Stimulated activated CD4-positive, alpha-beta T cell treated with anti-CD3 and anti-CD28 coated beads, Interleukin-1b, Interleukin-23, amount 100 ng/mL, for 1 hour (primary cell): Measurements from ENCODE around the gene SNAPIN.
"Not testable (repeated sequence)": the region's sequence is repeated elsewhere in the genome, so short reads cannot be mapped to it uniquely, and the experiment has no call there.

ENCODE experiments used
- DNase-seq, 2 donors: peaks; one replicate each; pipeline ENCODE4 v3.0.0-alpha.2; 2020; ENCODE audit warnings: low read depth in 2 of 2

Gene SNAPIN

DNA sequence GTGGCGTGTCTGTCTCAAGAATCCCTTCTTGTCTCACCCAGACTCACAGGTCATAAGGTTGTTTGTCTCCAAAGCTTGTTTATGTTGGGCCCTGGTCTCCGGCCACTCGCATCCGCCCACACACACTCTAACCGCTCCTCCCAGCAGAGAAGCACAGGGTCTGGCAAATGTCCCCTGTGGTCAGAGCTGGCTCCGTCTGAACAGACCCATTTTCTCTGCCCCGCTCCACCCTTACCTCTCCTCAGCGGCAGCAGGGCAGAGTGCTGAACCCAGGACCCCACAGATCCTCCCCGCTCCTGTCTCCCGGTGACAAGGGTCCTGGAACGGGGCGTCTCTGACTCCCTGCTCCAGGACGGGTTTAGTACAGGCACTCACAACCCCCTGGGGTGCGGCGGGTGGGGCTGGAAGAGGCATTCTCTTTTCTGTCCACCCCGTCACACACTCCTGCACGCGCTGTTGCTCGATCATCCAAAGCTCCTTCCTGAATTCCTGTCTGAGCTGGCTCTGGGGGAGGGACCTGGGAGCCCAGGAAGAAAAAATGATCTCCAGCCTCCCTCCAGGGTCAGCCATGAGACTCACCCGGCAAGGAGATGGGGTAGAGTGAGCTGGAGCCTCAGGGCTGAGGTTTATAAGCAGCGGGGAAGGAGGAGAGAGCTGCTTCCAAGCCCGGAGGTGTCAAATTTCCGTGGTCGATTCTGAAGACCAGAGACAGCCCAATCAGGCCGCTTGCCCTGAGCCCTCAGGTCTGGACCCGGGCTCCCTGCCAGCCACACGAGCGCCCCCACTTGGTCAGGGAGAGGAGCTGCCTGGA lies 31.4 kb upstream of the SNAPIN start, which contains the start of gene S100A13:
Gene S100A13, minus strand, starts transcription at position 602 of the 811 bp plus-strand sequence. CDS start 1,033 bp downstream, outside the sequence.
- no peak for DNase-seq

DNA sequence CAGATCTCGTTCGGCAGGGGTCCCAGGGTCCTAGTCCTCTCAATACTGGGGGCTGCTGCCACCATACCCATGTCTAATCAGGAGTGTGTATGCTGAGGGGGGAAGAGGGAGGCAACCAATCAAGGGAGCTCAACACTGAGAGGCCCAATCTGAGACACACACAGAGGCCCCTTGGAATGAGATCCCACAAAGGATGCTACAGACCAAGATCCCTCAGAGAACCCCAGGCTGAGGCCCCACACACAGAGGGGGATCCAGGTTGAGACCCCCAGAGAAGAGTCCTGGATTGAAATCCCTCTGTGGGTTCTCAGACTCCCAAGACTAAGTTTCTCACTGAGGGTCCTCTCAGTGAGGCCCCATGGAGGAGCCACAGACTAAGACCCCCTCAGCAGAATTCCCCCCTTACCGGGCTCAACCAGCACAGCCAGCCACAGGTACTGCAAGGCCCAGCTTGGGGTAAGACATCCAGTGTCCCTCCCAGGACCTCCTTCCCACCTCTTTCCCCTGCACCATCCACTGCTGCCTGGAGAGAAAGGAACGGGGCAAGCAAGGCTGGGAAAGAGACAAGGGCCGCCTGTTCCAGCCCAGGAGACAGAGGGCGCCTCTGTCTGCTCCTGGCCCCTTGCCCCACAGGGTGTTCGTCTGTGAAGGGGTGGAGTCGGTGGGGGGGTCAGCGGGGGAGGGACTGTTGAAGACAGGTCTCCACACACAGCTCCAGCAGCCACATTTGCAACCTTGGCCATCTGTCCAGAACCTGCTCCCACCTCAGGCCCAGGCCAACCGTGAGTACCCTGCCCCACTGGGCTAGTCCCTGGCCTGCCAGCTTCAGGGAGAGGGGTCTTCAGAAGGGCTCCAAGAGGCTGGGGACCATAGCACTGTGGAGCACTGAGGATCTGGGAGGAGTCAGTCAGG lies 30.5 kb upstream of the SNAPIN start, which contains the start of gene S100A1:
Gene S100A1, plus strand, starts transcription at position 720 of the 912 bp plus-strand sequence. CDS start 2,088 bp downstream, outside the sequence.
- DNase-seq = no peak

DNA sequence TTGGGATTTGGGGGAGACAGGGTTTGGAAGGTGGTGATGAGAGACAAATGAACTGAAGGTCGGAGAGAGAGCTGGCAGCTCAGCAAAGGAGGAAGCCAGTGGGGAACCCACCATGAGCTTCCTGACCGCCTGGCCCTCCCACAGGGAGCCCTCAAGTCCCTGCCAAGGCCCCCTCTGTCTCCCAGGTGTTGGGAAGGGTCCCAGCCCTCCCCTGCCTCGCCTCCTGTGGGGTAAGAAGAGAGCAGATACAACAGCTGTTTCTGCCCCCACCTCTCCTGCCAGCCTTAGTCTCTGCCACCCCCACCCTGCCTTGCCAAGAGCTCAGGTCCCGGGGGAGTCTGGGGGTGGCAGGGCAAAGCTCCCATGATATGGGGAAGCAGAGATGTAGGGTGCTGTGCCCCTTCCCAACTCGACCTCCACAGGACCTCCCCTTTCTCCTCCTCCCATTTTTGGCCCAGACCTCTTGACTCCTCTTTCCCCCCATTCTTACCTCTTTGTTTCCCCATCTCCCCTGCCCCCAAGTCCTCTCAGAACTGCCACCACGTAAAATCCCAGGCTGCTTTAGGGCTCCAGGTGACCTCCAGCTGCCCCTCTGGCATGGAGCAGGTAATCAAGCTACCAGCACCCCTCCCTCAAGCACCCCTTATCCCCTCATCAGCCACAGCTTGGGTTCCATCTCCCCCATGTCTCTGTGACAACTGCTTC lies 29.7 kb upstream of the SNAPIN start:
- DNase-seq = no peak

DNA sequence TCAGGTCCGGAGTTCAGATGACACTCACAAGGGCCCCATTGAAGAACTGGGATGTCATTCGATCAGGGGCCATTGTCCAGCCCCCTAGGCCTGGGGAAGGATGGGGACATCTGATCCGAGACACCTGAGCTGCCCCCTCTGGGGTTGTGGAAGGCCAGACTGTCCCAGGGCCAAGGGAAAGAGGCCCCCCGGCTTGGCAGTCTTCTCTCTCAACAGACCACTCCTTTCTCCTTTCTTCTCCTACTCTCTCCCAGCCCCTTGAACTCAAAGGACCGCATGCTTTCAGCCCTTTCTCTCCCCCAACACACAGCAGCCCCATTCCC lies 29.2 kb upstream of the SNAPIN start:
- DNase-seq = no peak

DNA sequence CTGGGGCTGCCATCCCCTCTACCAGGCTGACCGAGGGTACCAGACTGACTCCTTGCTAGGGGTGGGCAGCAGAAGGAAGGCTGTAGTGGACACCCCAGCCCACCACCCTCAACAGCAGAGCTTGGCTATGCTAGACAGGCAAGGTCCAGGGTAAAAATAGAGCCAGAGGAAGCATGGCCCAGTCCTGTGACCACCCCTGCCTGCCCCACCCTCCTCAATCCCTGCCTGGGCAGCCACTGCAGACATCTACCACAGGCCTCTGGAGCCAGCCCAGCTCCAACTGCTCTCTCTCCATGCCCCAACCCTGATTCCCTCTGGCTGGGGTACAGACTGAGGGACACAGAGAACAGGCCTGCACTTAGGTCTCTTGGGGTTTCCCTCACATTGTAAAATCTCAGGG lies 28.5 kb upstream of the SNAPIN start:
- DNase-seq = no peak

DNA sequence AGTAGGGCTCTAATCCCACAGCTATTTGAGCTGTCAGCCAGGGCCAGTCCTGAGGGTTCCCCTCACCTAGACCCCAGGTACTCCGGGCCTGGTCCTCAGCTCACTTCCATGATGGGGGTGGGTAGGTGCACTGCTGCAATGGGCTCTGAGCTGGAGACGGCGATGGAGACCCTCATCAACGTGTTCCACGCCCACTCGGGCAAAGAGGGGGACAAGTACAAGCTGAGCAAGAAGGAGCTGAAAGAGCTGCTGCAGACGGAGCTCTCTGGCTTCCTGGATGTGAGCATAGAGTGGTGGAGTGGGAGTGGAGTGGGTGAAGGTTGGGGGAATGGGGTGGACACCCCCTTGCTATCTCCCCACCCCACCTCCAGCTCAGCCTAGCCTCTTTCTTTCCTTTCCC lies 28.1 kb upstream of the SNAPIN start:
- DNase-seq = no peak

DNA sequence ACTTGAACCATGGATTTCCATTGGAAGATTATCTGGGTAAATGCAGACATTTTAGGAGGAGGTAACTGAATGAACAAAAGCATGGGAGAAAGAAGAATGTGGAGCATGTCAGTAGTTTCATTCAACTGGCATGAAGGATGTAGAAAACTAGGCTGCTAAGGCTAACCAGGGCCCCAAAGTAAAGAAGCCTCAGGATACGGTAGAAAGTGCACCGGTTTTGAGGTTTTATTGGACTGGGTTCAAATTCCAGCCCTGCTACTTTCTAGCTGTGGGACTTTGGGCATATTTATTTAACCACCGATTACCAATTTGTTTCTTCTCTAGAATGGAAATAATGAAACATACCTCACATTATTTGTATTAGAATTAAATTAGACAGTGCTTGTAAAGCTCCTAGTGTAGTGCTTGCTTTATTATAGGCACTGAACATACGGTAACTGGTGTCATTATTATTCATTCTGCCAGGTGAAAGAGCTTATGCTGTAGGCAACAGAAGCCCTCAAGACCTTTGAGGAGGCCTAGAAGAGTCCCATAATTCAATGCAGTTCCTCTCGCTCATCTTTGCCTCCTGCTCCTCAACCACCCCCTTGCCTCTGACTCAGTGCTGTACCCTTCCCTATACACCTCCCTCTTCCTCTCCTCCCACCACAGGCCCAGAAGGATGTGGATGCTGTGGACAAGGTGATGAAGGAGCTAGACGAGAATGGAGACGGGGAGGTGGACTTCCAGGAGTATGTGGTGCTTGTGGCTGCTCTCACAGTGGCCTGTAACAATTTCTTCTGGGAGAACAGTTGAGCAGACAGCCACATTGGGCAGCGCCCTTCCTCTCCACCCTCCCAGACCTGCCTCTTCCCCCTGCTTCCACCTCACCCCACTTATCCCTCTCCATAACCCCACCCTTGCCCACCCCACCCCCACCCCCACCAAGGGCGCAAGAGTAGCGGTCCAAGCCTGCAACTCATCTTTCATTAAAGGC lies 27.2 kb upstream of the SNAPIN start:
- no peak for DNase-seq

DNA sequence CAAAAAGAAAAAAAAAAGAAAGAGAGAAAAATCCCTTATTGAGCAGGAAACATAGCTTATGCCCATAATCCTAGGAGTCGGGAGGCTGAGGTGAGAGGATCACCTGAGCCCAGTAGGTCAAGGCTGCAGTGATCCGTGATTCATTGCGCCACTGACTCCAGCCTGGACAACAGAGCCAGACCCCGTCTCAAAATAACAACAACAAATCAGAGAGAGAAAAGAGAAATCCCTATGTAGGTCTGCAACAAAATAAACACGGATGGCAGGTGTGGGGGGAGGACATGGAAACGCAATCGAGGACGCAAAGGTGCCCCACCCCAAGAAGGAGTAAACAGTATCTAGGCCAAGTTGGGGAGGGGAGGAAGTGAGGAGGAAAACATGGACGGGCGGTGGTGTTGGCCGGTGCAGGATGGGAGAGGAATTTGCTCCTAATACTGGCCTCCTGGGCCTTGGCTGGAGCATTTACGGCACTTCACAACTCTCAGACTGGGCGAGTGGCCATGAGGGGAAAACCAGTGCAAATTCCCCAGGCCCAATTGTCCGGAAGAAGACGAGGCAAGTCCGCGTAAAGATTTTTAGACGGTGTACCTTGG lies 25.2 kb upstream of the SNAPIN start:
- no peak for DNase-seq

DNA sequence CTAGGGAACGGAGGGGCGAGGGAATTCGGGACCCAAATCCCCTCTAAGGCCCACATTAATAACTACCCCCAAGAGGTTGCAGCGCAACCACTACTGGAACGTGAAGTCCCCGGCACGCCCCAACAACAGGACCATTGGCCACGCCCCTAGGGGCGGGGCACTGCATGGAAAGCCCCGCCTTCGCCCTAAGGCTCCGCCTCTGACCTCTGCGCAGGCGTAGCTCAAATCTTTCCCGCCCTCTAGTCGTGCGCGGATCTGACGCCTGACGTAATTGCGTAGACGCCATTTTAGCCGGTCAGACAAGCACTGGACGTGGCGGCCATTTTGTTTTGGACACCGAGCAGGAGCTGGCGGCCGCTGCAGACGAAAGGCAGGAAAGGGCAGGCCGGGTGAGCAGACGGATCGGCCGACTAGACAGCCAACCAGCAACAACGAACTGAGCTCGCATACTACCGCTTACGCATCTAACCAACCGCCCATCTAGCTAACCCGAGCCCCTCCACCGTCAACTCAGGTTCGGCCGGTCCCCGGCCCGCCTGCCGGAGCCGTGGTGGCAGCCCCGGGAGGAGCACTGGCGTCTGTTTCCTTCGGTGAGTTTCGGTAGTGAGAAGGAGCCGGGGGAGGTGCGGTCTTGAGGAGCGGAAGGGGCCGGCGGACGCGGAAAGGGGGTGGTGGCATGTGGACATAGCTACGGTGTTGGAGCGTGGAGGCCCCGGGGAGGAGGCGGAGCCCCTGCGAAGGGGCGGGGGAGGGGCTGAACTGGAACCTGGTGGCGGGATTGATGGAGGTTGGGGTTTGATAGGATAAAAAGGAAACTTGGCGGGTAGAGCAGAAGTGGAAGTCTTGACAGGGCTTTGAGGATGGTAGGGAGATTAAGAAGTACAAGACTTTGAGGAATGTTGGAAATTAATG lies 24.5 kb upstream of the SNAPIN start, which contains the start of gene CHTOP:
Gene CHTOP, plus strand, starts transcription at position 313 of the 912 bp plus-strand sequence. CDS start 2,523 bp downstream, outside the sequence.
- DNase-seq = peak; percentile 94 to 95

DNA sequence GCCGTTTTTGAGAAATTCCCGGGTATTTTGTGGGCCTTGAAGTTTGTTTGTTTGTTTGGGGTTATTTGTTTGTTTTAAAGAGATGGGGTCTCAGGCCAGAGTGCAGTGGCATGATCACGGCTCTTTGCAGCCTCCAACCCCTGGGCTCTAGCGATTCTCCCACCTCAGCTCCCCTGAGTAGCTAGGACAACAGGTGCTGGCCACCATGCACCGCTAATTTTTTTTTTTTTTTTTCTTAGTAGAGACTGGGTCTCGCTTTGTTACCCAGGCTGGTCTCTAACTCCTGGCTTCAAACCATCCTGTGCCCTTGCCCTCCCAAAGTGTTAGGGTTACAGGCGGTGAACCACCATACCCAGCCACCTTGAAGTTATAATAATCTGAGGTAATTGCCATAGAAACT lies 22.6 kb upstream of the SNAPIN start:
- DNase-seq = no peak

DNA sequence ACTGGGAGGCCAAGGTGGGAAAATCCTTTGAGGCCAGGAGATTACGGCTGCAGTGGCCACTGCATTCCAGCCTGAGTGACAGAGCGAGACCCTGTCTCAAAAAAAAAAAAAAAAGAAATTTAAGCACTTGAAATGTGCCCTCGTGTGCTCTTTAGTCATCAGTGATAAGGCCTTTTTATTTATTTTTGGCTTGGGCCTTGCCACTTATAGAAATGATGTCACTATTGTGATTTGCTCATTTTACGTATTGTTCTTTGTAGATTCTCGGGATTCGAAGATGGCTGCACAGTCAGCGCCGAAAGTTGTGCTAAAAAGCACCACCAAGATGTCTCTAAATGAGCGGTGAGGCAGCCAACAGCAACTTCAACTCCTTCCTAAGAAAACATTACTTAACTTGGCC lies 22.2 kb upstream of the SNAPIN start:
- no peak for DNase-seq

DNA sequence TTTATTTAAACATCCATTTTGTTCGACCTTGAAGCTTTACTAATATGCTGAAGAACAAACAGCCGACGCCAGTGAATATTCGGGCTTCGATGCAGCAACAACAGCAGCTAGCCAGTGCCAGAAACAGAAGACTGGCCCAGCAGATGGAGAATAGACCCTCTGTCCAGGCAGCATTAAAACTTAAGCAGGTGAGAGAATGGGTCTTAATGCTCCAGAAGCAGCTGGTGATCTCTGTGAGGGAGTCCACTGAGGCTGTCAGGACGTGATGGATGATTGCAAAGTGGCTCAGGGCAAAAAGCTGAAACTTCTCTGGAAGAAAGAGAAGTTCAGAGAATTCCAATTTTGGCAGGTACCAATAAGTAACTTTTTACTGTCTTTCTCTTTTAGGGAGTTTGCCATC lies 20.2 kb upstream of the SNAPIN start:
- no peak for DNase-seq

DNA sequence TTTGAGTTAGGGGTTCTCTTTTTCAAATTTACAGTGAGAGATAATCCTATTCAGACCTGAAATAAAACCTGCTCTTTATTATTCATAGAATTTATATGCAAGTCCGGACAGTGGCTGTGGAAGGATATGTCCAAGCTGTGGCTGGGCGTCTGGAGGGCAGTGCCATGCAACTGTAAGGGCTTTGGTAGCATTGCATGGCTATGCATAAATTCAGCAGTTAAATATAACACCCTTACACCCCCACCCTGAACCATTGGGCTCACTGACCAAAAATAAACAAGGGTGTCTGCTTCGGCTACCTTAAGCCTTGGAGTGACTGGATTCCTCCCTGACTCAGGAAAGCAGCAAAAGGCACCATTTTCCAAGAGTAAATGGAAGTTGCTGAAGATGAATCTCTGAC lies 19.2 kb upstream of the SNAPIN start:
- no peak for DNase-seq

DNA sequence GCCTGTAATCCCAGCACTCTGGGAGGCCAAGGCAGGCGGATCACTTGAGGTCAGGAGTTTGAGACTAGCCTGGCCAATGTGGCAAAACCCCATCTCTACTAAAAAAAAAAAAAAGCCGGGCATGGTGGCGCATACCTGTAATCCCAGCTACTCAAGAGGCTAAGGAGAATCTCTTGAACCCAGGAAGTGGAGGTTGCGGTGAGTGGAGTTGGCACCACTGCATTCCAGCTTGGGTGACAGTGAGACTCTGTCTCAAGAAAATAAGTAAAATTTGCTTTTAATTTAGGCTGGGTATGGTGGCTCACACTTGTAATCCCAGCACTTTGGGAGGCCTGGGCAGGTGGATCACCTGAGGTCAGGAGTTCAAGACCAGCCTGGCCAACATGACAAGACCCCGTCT lies 18.3 kb upstream of the SNAPIN start:
- not testable (repeated sequence) for DNase-seq

DNA sequence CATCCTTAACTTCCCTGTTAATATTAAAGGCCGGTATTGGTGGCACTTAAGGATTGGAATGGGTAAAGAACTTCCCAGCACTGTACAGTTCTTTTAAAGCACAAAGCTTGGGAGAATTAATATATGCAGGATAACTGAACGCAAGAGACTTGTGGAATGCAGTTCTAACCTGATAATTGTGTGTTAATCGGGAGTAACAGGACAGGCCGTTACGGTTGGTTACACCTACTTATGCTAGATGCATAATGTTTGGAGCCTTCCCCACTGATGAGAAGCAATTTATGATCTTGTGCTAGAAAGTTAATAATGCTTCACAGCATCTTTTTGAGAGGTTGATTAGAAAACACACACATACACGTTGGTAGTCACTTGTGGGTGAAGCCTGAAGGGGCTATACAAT lies 17.6 kb upstream of the SNAPIN start:
- DNase-seq = no peak

DNA sequence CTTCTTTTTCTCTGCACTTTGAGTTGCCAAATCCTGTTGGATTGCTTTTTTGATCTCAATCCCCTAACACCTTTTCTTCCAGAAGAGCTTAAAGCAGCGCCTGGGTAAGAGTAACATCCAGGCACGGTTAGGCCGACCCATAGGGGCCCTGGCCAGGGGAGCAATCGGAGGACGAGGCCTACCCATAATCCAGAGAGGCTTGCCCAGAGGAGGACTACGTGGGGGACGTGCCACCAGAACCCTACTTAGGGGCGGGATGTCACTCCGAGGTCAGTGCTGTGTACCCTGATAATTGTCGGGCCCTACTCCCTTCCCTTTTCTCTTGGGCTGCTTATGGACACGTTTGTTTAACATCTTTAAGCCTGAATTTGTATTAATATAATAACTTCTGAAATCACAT lies 16.3 kb upstream of the SNAPIN start:
- DNase-seq = no peak

DNA sequence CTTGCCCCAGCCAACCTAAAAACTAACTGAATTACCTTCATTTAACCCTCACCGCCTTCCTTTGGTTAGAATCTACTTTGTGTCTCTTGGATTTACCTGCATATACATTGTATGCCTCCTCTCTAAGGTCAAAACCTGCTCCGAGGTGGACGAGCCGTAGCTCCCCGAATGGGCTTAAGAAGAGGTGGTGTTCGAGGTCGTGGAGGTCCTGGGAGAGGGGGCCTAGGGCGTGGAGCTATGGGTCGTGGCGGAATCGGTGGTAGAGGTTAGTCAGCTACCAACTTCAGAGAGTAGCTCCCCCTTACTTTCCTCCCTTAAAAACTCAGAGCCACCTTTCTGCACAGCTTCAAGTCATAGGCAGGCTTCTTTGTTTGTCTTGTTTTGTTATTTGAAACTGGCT lies 15.4 kb upstream of the SNAPIN start:
- DNase-seq = no peak

DNA sequence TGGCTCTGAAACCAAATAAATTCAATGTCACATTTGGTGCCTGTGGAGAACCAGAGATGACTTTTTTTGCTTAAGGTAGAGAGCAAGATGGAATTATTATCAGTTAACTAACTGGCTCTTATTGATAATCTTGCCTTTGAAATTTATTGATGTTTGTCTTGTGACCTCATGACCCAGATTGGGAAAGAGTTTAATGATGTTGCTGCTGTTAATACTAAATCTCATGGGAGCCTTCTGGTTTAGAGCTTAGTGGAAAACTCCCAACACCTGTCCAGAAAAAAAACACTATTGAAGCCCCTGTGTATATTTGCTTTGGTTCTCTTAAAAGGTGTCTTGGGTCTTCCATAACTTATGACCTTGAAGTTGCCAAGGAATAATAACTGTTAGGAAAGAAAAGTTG lies 14.7 kb upstream of the SNAPIN start:
- DNase-seq = no peak

DNA sequence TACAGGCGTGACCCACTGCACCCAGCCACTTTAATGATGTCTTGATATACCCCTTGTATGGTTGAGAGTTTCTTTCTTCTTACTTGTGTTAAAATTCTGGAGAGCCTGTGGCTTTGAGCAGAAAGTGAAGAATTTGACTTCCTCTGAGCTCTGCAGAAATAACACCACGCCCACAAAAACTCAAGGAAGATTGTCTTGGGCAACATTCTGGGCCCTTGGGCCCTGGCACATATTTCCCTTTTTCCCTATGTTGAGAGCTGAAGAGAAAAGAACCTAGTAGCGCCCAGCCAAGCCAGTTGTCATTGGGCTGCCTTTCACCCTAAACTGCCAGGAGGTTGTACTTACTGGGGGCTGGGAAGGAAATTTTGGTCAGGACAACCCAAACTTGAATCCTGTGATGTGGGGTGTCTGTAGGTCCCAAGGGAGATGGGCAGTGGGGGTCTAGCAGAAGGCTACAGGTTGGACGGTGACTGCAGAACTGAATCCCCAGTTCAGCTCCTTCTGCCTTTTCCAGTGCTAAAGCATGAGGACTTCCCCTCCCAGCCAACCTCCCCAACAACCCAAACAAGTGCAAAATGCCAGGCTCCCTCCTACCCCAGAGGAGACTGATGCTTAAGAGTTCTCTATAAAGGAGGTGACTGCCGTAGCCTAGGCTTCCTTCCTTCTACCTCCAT lies 11.7 kb upstream of the SNAPIN start:
- DNase-seq = no peak
